K562 (cell line): ENCODE results near the gene LRP1. TPM values are rescaled to one million over a fixed set of nuclear protein-coding genes. Genes with fewer than 3 reads are reported as not detected.

ENCODE experiments used
- ATF7 ChIP-seq: fragments of 450-650 bp; IDR thresholded peaks from 2 replicates; pipeline ENCODE4 v1.7.1; 2014; ENCODE audit warnings: mild to moderate bottlenecking, moderate library complexity
- CHD2 ChIP-seq: IDR thresholded peaks from 2 replicates; pipeline ENCODE4 v1.6.1; 2011; ENCODE audit warnings: low read depth, low read length
- CHD7 ChIP-seq: fragments of 200-600 bp; sonication (generic); IDR thresholded peaks from one replicate; pipeline ENCODE4 v1.6.1; 2012; ENCODE audit warnings: mild to moderate bottlenecking, low read depth, low read length, inconsistent platforms
- DACH1 ChIP-seq: fragments of 450-650 bp; IDR thresholded peaks from 2 replicates; pipeline ENCODE4 v1.6.1; 2018; ENCODE audit not compliant: partially characterized antibody
- EGR1 ChIP-seq: fragments of 450-650 bp; conservative IDR thresholded peaks from 2 replicates; pipeline ENCODE4 v1.6.1; 2017; ENCODE audit warnings: mild to moderate bottlenecking
- GABPA ChIP-seq: fragments of 200-800 bp; sonication (Bioruptor generic); conservative IDR thresholded peaks from 2 replicates; pipeline ENCODE4 v1.6.1; 2016; ENCODE audit warnings: low read depth, missing genetic modification characterization, missing compliant biosample characterization
- HSF4 ChIP-seq: fragments of 250-450 bp; sonication (Bioruptor Pico); IDR thresholded peaks from 2 replicates; pipeline ENCODE4 v2.1.2; 2022; ENCODE audit warnings: mild to moderate bottlenecking, moderate library complexity, borderline replicate concordance
- MAX ChIP-seq: sonication (generic); formaldehyde crosslinking; IDR thresholded peaks from 2 replicates; pipeline ENCODE4 v1.9.0; 2022; ENCODE audit warnings: mild to moderate bottlenecking, missing genetic modification reagents
- PBX2 ChIP-seq, 2 experiments: IDR thresholded peaks in 1 of 2; conservative IDR thresholded peaks in 1 of 2; 2 replicates each; pipeline ENCODE4 v1.6.1; 2016; ENCODE audit warnings: low read depth in 2 of 2, mild to moderate bottlenecking in 1 of 2, missing compliant biosample characterization in 1 of 2, missing genetic modification characterization in 1 of 2, moderate library complexity in 1 of 2
- RBM34 ChIP-seq: fragments of 200-400 bp; formaldehyde crosslinking; IDR thresholded peaks from 2 replicates; pipeline ENCODE4 v1.6.1; 2018; ENCODE audit warnings: low read length, borderline replicate concordance; ENCODE audit not compliant: insufficient read depth
- ZNF384 ChIP-seq: IDR thresholded peaks from 2 replicates; pipeline ENCODE4 v1.6.1; 2012; ENCODE audit warnings: low read depth, low read length, improper control_type of control experiment
- ZSCAN29 ChIP-seq: fragments of 450-650 bp; IDR thresholded peaks from 2 replicates; pipeline ENCODE4 v1.6.1; 2017
- polyA plus RNA-seq, 8 experiments: library from polyadenylated mRNA; depleted of rRNA in 4 of 8; stranded (reverse) in 5 of 8; unstranded in 3 of 8; fragments of >200 nt; fragmentation: Nextera tagmentation in 2 of 8; fragmentation: Illumina TruSeq in 1 of 8; extraction: Ambion mirVana in 2 of 8; extraction: Trizol in 1 of 8; gene quantifications; 2 replicates each; pipeline versions ENCODE4 v1.2.1 to v1.2.3, GENCODE V29; 2011 to 2014; ENCODE audit warnings: inconsistent platforms in 1 of 8, missing spikeins in 1 of 8
- total RNA-seq, 7 experiments: library from RNA; depleted of rRNA in 6 of 7; stranded (reverse); fragments of >200 nt in 6 of 7; fragmentation: Illumina TruSeq in 2 of 7; extraction: Trizol in 2 of 7; gene quantifications; 2 replicates each; pipeline versions ENCODE4 v1.2.1 to v1.2.3, GENCODE V29; 2011 to 2021; ENCODE audit warnings: low replicate concordance in 1 of 7

Gene LRP1
- total and polyA plus RNA-seq, 9 of the 15 experiments (the other 6 are each of a cell fraction or from before 2014, with no cell fraction given), result 0.04 to 0.64 (median 0.19) TPM; not detected in 2

- TF ChIP-seq CHD7 (no peak), GABPA (tag) (no peak), HSF4 (CRISPR knock-in tag) (no peak), EGR1 (no peak), ATF7 (no peak), PBX2 (CRISPR knock-in tag; IDR thresholded peaks at IDR 0.05; ENCODE audit: low read depth) (no peak), PBX2 (tag; conservative IDR thresholded peaks at IDR 0.05; ENCODE audit: low read depth) (no peak), ZNF384 (no peak), ZSCAN29 (no peak), CHD2 (no peak; the same call in 1 of the 2 replicates), DACH1 (no peak), RBM34 (no peak), MAX (CRISPR knock-in tag) (peak; percentile 38; the same call in 1 of the 2 replicates)
Observed at GRCh38 chr12:57110104-57111030, 17.9 kb upstream of the LRP1 start (continued).
